GM10847 (cell line): ENCODE results near the gene CDH23.

Experiments used
- POLR2A ChIP-seq: IDR thresholded peaks from 2 replicates; pipeline ENCODE4 v1.6.1; 2011; ENCODE audit not compliant: insufficient read length; ENCODE audit errors: extremely low read depth

CDH23 gene

GRCh38 chr10:71790749-71791440 lies 394.2 kb downstream of the CDH23 start:
- no peak for TF ChIP-seq POLR2A

- no peak for TF ChIP-seq POLR2A
These were observed 398.5 kb downstream of the CDH23 start for GRCh38 chr10:71795248-71795647.

- TF ChIP-seq POLR2A: no peak
These were observed 400.2 kb downstream of the CDH23 start for GRCh38 chr10:71796749-71797405.

- no peak for TF ChIP-seq POLR2A
These were observed 401.0 kb downstream of the CDH23 start for GRCh38 chr10:71797533-71798307.

GRCh38 chr10:71798308-71798624 lies 401.5 kb downstream of the CDH23 start:
- no peak for TF ChIP-seq POLR2A

GRCh38 chr10:71799112-71799511 lies 402.4 kb downstream of the CDH23 start:
- no peak for TF ChIP-seq POLR2A

- no peak for TF ChIP-seq POLR2A
These were observed 403.1 kb downstream of the CDH23 start for GRCh38 chr10:71799608-71800453.

- TF ChIP-seq POLR2A: no peak
These were observed 404.6 kb downstream of the CDH23 start for GRCh38 chr10:71801361-71801760.

GRCh38 chr10:71802235-71802634 lies 405.5 kb downstream of the CDH23 start:
- no peak for TF ChIP-seq POLR2A

GRCh38 chr10:71802715-71803488 lies 406.2 kb downstream of the CDH23 start:
- no peak for TF ChIP-seq POLR2A

GRCh38 chr10:71804077-71804476 lies 407.4 kb downstream of the CDH23 start:
- TF ChIP-seq POLR2A: no peak

- no peak for TF ChIP-seq POLR2A
These were observed 409.3 kb downstream of the CDH23 start for GRCh38 chr10:71805776-71806703.

GRCh38 chr10:71806704-71807556 lies 410.2 kb downstream of the CDH23 start:
- no peak for TF ChIP-seq POLR2A
